T-cell (primary cell): ENCODE data around the gene LARP1. TPM values are rescaled to one million over a fixed set of nuclear protein-coding genes. Genes with fewer than 3 reads are reported as not detected.

Experiments used
- ATAC-seq, 4 experiments: fragments of 200-7000 bp in 3 of 4; fragments of 150-1000 bp in 1 of 4; cut with Tn5 transposase; replicated peaks in 1 of 4; 1 replicate in 3 of 4; 2 replicates in 1 of 4; pipeline ENCODE4 v1.10.0; 2021; ENCODE audit warnings: moderate library complexity in 3 of 4, mild to moderate bottlenecking in 2 of 4, moderate number of reproducible peaks in 1 of 4
- CTCF ChIA-PET, 2 donors: fragments of 300-600 bp; sonication (Branson Sonifier 250); formaldehyde crosslinking; loops; one replicate each; lab custom pipeline; 2022; ENCODE audit warnings: antibody characterized with exemption in 2 of 2; lab: Charles Lee
- POLR2A ChIA-PET, 2 donors: fragments of 300-600 bp; sonication (Branson Sonifier 250); formaldehyde crosslinking; loops; one replicate each; lab custom pipeline; 2022; ENCODE audit warnings: antibody characterized with exemption in 2 of 2; lab: Charles Lee
- DNase-seq, 35 experiments: peaks; one replicate each; pipeline versions ENCODE4 v3.0.0 to v3.0.0-alpha.2; 2013 to 2023
- H3K27ac ChIP-seq: one replicate; pipeline ENCODE4 v1.5.1; 2013; ENCODE audit warnings: low read length
- H3K27me3 ChIP-seq, 2 experiments: replicated peaks in 1 of 2; 1 replicate in 1 of 2; 2 replicates in 1 of 2; pipeline versions ENCODE4 v1.6.1 to v1.7.0; 2013; ENCODE audit warnings: low read length in 1 of 2, mixed read lengths in 1 of 2; ENCODE audit not compliant: control insufficient read depth in 2 of 2, insufficient read depth in 2 of 2; ENCODE audit errors: extremely low read depth in 1 of 2
- H3K36me3 ChIP-seq, 2 donors: 1 replicate in 1 of 2; 2 replicates in 1 of 2; pipeline versions ENCODE4 v1.6.1 to v1.7.0; 2013; ENCODE audit warnings: low read length in 1 of 2; ENCODE audit not compliant: control insufficient read depth in 2 of 2, insufficient read depth in 1 of 2; ENCODE audit errors: extremely low read depth in 1 of 2
- H3K4me1 ChIP-seq, 2 experiments: 1 replicate in 1 of 2; 2 replicates in 1 of 2; pipeline versions ENCODE4 v1.6.1 to v1.7.0; 2013; ENCODE audit warnings: low read length in 2 of 2, mixed read lengths in 1 of 2; ENCODE audit not compliant: insufficient read depth in 2 of 2, control insufficient read depth in 1 of 2; ENCODE audit errors: extremely low read depth in 1 of 2
- H3K4me3 ChIP-seq, 2 donors: 1 replicate in 1 of 2; 2 replicates in 1 of 2; pipeline versions ENCODE4 v1.5.1 to v1.7.0; 2013; ENCODE audit warnings: mild to moderate bottlenecking in 2 of 2, low read length in 1 of 2, moderate library complexity in 1 of 2; ENCODE audit not compliant: control insufficient read depth in 1 of 2; ENCODE audit errors: extremely low read depth in 1 of 2
- H3K9me3 ChIP-seq: 2 replicates; pipeline ENCODE4 v1.7.0; 2013
- H3K27ac Mint-ChIP-seq, 2 donors: one replicate each; pipeline ENCODE4 v1.8.0; 2020 to 2021; ENCODE audit warnings: mild to moderate bottlenecking in 2 of 2, mixed read lengths in 2 of 2
- H3K27me3 Mint-ChIP-seq, 2 donors: one replicate each; pipeline ENCODE4 v1.8.0; 2021 to 2022; ENCODE audit warnings: mixed read lengths in 2 of 2
- H3K36me3 Mint-ChIP-seq: one replicate; pipeline ENCODE4 v1.8.0; 2021; ENCODE audit warnings: mixed read lengths
- H3K4me1 Mint-ChIP-seq, 3 donors: one replicate each; pipeline ENCODE4 v1.8.0; 2020 to 2022; ENCODE audit warnings: mixed read lengths in 3 of 3, mild to moderate bottlenecking in 1 of 3
- H3K4me3 Mint-ChIP-seq, 3 donors: one replicate each; pipeline ENCODE4 v1.8.0; 2020 to 2022; ENCODE audit warnings: mild to moderate bottlenecking in 3 of 3, mixed read lengths in 3 of 3, moderate library complexity in 3 of 3
- H3K9me3 Mint-ChIP-seq, 3 donors: one replicate each; pipeline ENCODE4 v1.8.0; 2020 to 2022; ENCODE audit warnings: mixed read lengths in 3 of 3
- WGBS: methylation state at CpG from one replicate; pipeline ENCODE4 v1.1.5; 2013; ENCODE audit warnings: missing lambda C conversion rate; ENCODE audit not compliant: insufficient coverage; 5-methylcytosine and 5-hydroxymethylcytosine counted together
- total RNA-seq, 35 experiments: library from RNA in 6 of 35; stranded (reverse) in 6 of 35; fragments of 120-200 nt in 1 of 35; gene quantifications; one replicate each; pipeline versions ENCODE4 v1.2.1 to v1.2.4 and lab custom pipeline; 2013 to 2026

LARP1 gene
- total RNA-seq, 5 donors from 2014 or later (not counting 1 experiment from before 2014, with no cell fraction given), result 137 to 201 (median 182) TPM

DNA sequence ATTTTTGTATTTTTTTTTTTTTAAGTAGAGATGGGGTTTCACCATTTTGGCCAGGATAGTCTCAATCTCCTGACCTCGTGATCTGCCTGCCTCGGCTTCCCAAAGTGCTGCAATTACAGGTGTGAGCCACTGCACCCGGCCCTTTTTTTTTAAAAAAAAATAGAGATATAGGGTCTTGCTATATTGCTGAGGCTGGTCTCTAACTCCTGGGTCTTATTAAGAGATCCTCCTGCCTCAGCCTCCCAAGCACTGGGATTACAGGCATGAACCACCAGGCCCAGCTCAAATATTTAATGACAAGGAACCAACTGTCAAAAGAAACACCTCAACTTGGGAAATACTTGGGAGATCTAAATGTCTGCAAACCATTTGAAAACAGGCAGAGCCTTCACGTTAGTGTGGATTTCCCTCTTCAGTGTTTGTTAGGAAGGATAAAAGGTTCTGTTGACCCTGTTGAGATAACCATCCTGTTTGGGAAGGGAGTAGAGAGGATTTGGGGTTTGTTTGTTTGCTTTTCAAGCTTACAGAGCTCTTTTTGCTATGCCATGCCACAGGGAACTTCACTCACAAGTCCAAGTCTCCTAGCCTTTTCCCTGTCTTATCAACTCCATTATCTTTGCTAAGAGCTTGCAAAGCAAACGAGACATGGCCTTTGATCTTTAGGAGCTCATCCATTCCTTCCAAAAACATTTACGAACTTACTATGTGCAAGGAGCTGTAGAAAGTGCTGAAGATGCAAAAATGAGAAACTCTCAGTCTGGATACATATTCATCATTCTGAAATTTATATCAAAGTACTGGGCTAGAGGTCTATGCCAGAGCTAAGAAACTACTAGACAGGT is 87.7 kb downstream of the LARP1 start:
- no CpG with 5 or more reads among the region's 6 CpGs for WGBS
- Histone ChIP-seq H3K27me3 (no peaks in the 10 kb centered on the region), H3K4me1 (no peaks in the 10 kb centered on the region), H3K36me3 (no peaks in the 10 kb centered on the region), H3K4me3 (no peak overlapping the region), H3K27ac (no peak overlapping the region), H3K9me3 (no peaks in the 10 kb centered on the region)
- DNase-seq (no peak), ATAC-seq (no peak)
- ChIA-PET CTCF (no interaction called here), POLR2A (interaction anchor here (0.5 to 0.7 kb wide), 3 partner anchors 14 to 141 kb away, joined by 3 to 6 read pairs (median 3); no protein-coding TSS in a partner anchor)
- no peak overlapping the region for H3K4me3 Mint-ChIP-seq
- H3K4me1 Mint-ChIP-seq, result no peaks in the 10 kb centered on the region
- H3K9me3 Mint-ChIP-seq, result no peaks in the 10 kb centered on the region
- H3K27ac Mint-ChIP-seq, result no peak overlapping the region
- no peaks in the 10 kb centered on the region for H3K36me3 Mint-ChIP-seq
- H3K27me3 Mint-ChIP-seq, result no peaks in the 10 kb centered on the region

DNA sequence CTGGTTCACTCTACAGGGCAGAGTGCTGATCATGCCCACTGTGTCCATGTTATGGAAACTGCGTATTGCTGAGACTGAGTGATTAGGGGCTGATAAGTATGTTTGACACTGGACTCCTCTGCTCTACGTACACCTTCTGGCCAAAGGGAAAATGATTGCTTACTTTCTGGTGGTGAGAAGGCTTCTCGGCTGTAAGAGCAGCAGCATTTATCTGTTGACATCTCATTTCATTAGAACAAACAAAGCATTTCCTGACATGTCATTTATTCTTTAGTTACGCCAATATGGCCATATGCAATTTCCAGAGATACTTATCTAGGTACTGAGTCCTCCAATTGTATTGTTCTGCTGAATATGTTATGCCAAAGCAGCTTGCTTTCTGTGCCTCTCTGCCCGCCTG is 89.6 kb downstream of the LARP1 start:
- no peak overlapping the region for H3K27ac ChIP-seq
- CTCF ChIA-PET, result no interaction called here
- Mint-ChIP-seq H3K27me3 (no peaks in the 10 kb centered on the region), H3K9me3 (no peaks in the 10 kb centered on the region), H3K27ac (no peak overlapping the region), H3K4me1 (peaks cover 0 to 2% (median 0%) of the 10 kb centered on the region in 3 donors), H3K4me3 (no peak overlapping the region), H3K36me3 (no peaks in the 10 kb centered on the region)
- DNase-seq, result no peak
- POLR2A ChIA-PET, result interaction anchor here in 1 of 2 donors (0.6 kb wide), 1 partner anchor 9 kb away, joined by 4 read pairs; no protein-coding TSS in a partner anchor
- no peaks in the 10 kb centered on the region for H3K4me1 ChIP-seq
- no peaks in the 10 kb centered on the region for H3K27me3 ChIP-seq
- H3K4me3 ChIP-seq, result no peak overlapping the region
- no peaks in the 10 kb centered on the region for H3K36me3 ChIP-seq
- H3K9me3 ChIP-seq, result no peaks in the 10 kb centered on the region
- ATAC-seq, result no peak
- 33% methylated on average over 1 of the region's 5 CpGs for WGBS

DNA sequence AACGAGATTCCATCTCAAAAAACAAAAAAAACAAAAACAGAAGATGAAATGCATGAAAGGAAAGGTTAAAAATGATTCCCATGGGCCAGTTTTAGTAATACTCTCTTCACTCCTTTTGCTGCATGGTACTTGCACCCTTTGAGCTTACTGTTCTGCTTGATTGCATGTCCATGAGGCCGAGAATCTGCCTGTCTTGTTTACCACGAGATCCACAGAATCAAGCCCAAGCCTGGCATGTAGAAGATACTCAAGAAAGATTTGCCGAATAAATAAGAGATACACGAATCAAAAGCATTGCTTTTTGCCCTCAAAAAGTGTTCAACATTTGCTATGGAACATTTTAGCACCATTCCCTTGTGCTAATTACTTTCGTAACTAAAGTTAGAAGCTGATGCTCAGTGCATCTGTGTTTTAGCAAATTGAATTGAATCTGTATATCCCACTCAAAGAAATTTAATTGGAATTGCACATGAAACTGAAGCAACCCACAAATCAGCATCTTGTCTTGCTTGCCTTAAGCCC is 94.1 kb downstream of the LARP1 start:
- H3K27ac Mint-ChIP-seq, result no peak overlapping the region
- H3K4me1 Mint-ChIP-seq, result peaks cover 2 to 15% (median 3%) of the 10 kb centered on the region in 3 donors
- Histone ChIP-seq H3K27ac (no peak overlapping the region), H3K36me3 (no peaks in the 10 kb centered on the region), H3K4me1 (no peaks in the 10 kb centered on the region), H3K9me3 (no peaks in the 10 kb centered on the region), H3K27me3 (no peaks in the 10 kb centered on the region), H3K4me3 (no peak overlapping the region)
- WGBS, result 90% methylated on average over 4 of the region's 6 CpGs
- no peak for DNase-seq
- H3K9me3 Mint-ChIP-seq, result no peaks in the 10 kb centered on the region
- no peaks in the 10 kb centered on the region for H3K36me3 Mint-ChIP-seq
- no peak overlapping the region for H3K4me3 Mint-ChIP-seq
- no peak for ATAC-seq
- CTCF ChIA-PET, result no interaction called here
- H3K27me3 Mint-ChIP-seq, result no peaks in the 10 kb centered on the region
- POLR2A ChIA-PET, result interaction anchor here in 1 of 2 donors (0.6 kb wide), 1 partner anchor 25 kb away, joined by 3 read pairs; no protein-coding TSS in a partner anchor

GRCh38 chr5:154849791-154850201 is 94.6 kb downstream of the LARP1 start:
- Histone ChIP-seq H3K9me3 (no peaks in the 10 kb centered on the region), H3K27me3 (no peaks in the 10 kb centered on the region), H3K36me3 (no peaks in the 10 kb centered on the region), H3K27ac (no peak overlapping the region), H3K4me1 (no peaks in the 10 kb centered on the region), H3K4me3 (no peak overlapping the region)
- Mint-ChIP-seq H3K36me3 (no peaks in the 10 kb centered on the region), H3K4me3 (no peak overlapping the region), H3K27ac (no peak overlapping the region), H3K27me3 (no peaks in the 10 kb centered on the region), H3K4me1 (peaks cover 2 to 15% (median 3%) of the 10 kb centered on the region in 3 donors), H3K9me3 (no peaks in the 10 kb centered on the region)
- DNase-seq (no peak), ATAC-seq (no peak)
- ChIA-PET CTCF (no interaction called here), POLR2A (no interaction called here)
- WGBS, result 36% methylated on average over 2 of the region's 2 CpGs

- no peak within 1 kb of the TSS for H3K4me3 Mint-ChIP-seq
- H3K4me1 ChIP-seq, result no peaks in the 10 kb centered on the region
- ChIA-PET POLR2A (interaction anchor here in 1 of 2 donors (1.3 kb wide), 1 partner anchor 83 kb away, joined by 3 read pairs; no protein-coding TSS in a partner anchor), CTCF (interaction anchor here in 1 of 2 donors (0.6 kb wide), 1 partner anchor 198 kb away, joined by 9 read pairs; no protein-coding TSS in a partner anchor)
- H3K27ac Mint-ChIP-seq, result no peak within 1 kb of the TSS
- no peak within 1 kb of the TSS for H3K4me3 ChIP-seq
- no peaks in the 10 kb centered on the region for H3K9me3 ChIP-seq
- no peak for DNase-seq
- H3K4me1 Mint-ChIP-seq, result peaks cover 2 to 15% (median 3%) of the 10 kb centered on the region in 3 donors
- H3K27me3 ChIP-seq, result no peaks in the 10 kb centered on the region
- H3K36me3 ChIP-seq, result no peaks in the 10 kb centered on the region
- no peak within 1 kb of the TSS for H3K27ac ChIP-seq
- H3K9me3 Mint-ChIP-seq, result no peaks in the 10 kb centered on the region
- no peak for ATAC-seq
- no peaks in the 10 kb centered on the region for H3K27me3 Mint-ChIP-seq
- no peaks in the 10 kb centered on the region for H3K36me3 Mint-ChIP-seq
- 71% methylated on average over 2 of the region's 11 CpGs for WGBS
Observed at GRCh38 chr5:154850255-154851062, 95.3 kb downstream of the LARP1 start, which contains the start of gene FAXDC2. Gene FAXDC2, minus strand, starts transcription at chr5:154850603. Its CDS starts 12,425 bp downstream, at chr5:154838178.

GRCh38 chr5:154851351-154851750 is 96.2 kb downstream of the LARP1 start:
- Histone ChIP-seq H3K27ac (no peak overlapping the region), H3K36me3 (no peaks in the 10 kb centered on the region), H3K4me3 (no peak overlapping the region), H3K4me1 (no peaks in the 10 kb centered on the region), H3K27me3 (no peaks in the 10 kb centered on the region), H3K9me3 (no peaks in the 10 kb centered on the region)
- Mint-ChIP-seq H3K27me3 (no peaks in the 10 kb centered on the region), H3K4me1 (peaks cover 2 to 15% (median 3%) of the 10 kb centered on the region in 3 donors), H3K9me3 (no peaks in the 10 kb centered on the region), H3K4me3 (no peak overlapping the region), H3K27ac (no peak overlapping the region), H3K36me3 (no peaks in the 10 kb centered on the region)
- WGBS, result 94% methylated on average over 2 of the region's 3 CpGs
- CTCF ChIA-PET, result no interaction called here
- POLR2A ChIA-PET, result interaction anchor here in 1 of 2 donors (1.3 kb wide), 1 partner anchor 83 kb away, joined by 3 read pairs; no protein-coding TSS in a partner anchor
- DNase-seq, result no peak
- ATAC-seq, result no peak
